Activated CD8-positive, alpha-beta T cell treated with anti-CD3 and anti-CD28 coated beads, Interleukin-2, amount 10 ng/mL, durations not matched to agents 7 days and 5 days (primary cell): ENCODE data around the gene ACSM3. TPM values are rescaled to one million over a fixed set of nuclear protein-coding genes. Genes with fewer than 3 reads are reported as not detected.
A peak's percentile ranks its signal among the peaks of the same experiment; 100 is the strongest.

ENCODE experiments used
- ATAC-seq: fragments of 150-1000 bp; cut with Tn5 transposase; one replicate; pipeline ENCODE4 v1.10.0; 2021; ENCODE audit warnings: moderate library complexity
- CTCF ChIA-PET: fragments of 350-600 bp; sonication (Branson Sonifier 250); formaldehyde crosslinking; loops from one replicate; lab custom pipeline; 2021; ENCODE audit warnings: antibody characterized with exemption; lab: Charles Lee
- POLR2A ChIA-PET: fragments of 350-600 bp; sonication (Branson Sonifier 250); formaldehyde crosslinking; loops from one replicate; lab custom pipeline; 2021; ENCODE audit warnings: antibody characterized with exemption; lab: Charles Lee
- DNase-seq: peaks from one replicate; pipeline ENCODE4 v3.0.0-alpha.2; 2020
- H3K27ac Mint-ChIP-seq: one replicate; pipeline ENCODE4 v1.8.0; 2021; ENCODE audit warnings: mild to moderate bottlenecking, mixed read lengths
- H3K27me3 Mint-ChIP-seq: one replicate; pipeline ENCODE4 v1.8.0; 2021; ENCODE audit warnings: low read depth, mixed read lengths
- H3K36me3 Mint-ChIP-seq: one replicate; pipeline ENCODE4 v1.8.0; 2021; ENCODE audit warnings: low read depth, mixed read lengths
- H3K4me1 Mint-ChIP-seq: one replicate; pipeline ENCODE4 v1.8.0; 2021; ENCODE audit warnings: low read depth, mixed read lengths
- H3K4me3 Mint-ChIP-seq: one replicate; pipeline ENCODE4 v1.8.0; 2021; ENCODE audit warnings: mild to moderate bottlenecking, mixed read lengths
- H3K9me3 Mint-ChIP-seq: one replicate; pipeline ENCODE4 v1.8.0; 2022; ENCODE audit warnings: mixed read lengths; ENCODE audit not compliant: insufficient read depth
- total RNA-seq, 2 experiments: library from RNA; stranded (reverse); gene quantifications; one replicate each; pipeline ENCODE4 v1.2.3, GENCODE V29; 2021

The ACSM3 gene
- total RNA-seq, 2 experiments from 2014 or later: 5.1 TPM

DNA sequence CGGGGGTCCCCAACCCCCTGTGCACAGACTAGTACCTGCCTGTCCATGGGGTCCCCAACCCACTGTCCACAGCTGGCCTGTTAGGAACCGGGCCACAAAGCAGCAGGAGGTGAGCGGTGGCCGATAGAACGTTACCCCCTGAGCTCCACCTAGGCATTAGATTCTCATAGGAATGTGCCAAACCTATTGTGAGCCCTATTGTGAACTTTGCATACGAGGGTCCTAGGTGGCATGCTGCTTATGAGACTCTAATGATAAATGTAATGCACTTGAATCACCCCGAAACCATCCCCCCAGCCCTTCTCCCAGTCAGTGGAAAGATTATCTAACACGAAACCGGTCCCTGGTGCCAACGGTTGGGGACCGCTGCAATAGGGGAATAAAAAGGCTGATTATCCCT lies 44.0 kb downstream of the ACSM3 start:
- peak overlapping the region; percentile 97 for H3K4me3 Mint-ChIP-seq
- DNase-seq: no peak
- ChIA-PET POLR2A (no interaction called here), CTCF (interaction anchor here (1.9 to 2.1 kb wide), 2 partner anchors 8 to 13 kb away, joined by 8 to 12 read pairs; no protein-coding TSS in a partner anchor)
- peak overlapping the region; percentile 95 for H3K27ac Mint-ChIP-seq
- H3K4me1 Mint-ChIP-seq: peaks cover 25% of the 10 kb centered on the region
- peaks cover 23% of the 10 kb centered on the region for H3K36me3 Mint-ChIP-seq
- H3K27me3 Mint-ChIP-seq: no peaks in the 10 kb centered on the region
- ATAC-seq: no peak
- no peaks in the 10 kb centered on the region for H3K9me3 Mint-ChIP-seq

DNA sequence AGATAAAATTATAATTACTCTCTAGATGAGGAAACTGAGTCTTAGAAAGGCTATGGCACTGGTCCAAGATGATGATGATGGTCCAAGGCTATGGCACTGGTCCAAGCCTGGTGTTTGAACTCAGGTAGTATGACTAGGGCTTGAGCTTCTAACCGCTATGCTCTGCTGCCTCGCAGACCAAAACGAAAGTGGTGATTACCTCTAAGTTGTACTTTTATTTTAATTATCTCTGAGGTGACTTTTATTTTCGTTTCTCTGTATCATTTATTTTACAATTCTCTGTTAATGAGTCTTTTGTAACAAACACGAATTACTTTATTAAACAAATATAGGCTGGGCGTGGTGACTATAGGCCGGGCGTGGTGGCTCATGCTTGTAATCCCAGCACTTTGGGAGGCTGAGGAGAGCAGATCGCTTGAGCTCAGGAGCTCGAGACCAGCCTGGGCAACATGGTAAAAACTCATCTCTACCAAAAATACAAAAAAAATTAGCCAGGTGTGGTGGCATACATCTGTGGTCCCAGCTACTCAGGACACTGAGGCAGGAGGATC lies 48.1 kb downstream of the ACSM3 start:
- ATAC-seq: no peak
- ChIA-PET POLR2A (interaction anchor here (0.6 kb wide), 1 partner anchor 39 kb away, joined by 6 read pairs; no protein-coding TSS in a partner anchor), CTCF (no interaction called here)
- Mint-ChIP-seq H3K4me1 (peaks cover 27% of the 10 kb centered on the region), H3K4me3 (no peak overlapping the region), H3K27ac (no peak overlapping the region), H3K27me3 (no peaks in the 10 kb centered on the region), H3K9me3 (no peaks in the 10 kb centered on the region), H3K36me3 (peaks cover 37% of the 10 kb centered on the region)
- DNase-seq: no peak

DNA sequence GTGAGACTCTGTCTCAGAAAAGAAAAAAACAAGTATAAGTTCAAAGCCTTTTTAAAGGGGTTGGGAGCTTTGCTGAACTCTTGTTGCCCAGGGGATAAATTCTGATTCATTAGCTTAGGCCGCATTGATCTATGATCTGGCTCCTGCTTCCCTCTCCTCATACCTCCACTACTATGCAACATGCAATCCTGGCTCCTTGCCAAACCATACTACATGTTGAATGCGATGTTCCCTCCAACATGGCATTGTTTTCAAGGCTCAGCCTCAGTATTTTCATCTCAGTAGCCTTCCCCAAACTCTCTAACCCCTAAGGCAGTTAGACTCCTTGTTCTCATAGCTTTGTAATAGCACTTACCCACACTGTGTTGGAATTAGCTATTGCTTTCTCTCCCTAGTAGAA lies 48.7 kb downstream of the ACSM3 start:
- ChIA-PET CTCF (no interaction called here), POLR2A (no interaction called here)
- H3K4me3 Mint-ChIP-seq: no peak overlapping the region
- DNase-seq: no peak
- H3K9me3 Mint-ChIP-seq: no peaks in the 10 kb centered on the region
- peaks cover 27% of the 10 kb centered on the region for H3K4me1 Mint-ChIP-seq
- no peaks in the 10 kb centered on the region for H3K27me3 Mint-ChIP-seq
- no peak for ATAC-seq
- no peak overlapping the region for H3K27ac Mint-ChIP-seq
- peaks cover 40% of the 10 kb centered on the region for H3K36me3 Mint-ChIP-seq

DNA sequence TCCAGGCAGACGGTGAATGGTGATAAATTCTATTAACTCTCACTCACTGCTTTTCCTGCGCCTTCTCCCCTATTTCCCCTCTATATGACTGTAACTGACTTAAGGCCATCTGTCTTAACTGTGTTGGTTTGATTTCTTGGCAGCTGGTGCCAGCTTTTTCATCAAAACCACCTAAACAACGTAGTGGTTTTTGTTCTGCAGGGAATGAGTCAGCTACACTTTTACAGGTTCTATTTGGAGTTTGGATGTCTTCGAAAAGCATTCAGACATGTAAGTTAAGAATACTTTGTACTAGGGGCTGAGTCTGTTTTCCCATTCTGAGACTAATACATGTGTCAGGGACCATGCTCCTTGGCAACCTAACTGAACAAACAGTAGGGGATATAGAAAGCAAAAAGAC lies 51.0 kb downstream of the ACSM3 start:
- no peak for ATAC-seq
- no peaks in the 10 kb centered on the region for H3K9me3 Mint-ChIP-seq
- H3K4me3 Mint-ChIP-seq: no peak overlapping the region
- ChIA-PET POLR2A (interaction anchor here (2.3 kb wide), 1 partner anchor 8 kb away, joined by 10 read pairs; the partner anchor contains the start of genes ERI2 and REXO5), CTCF (interaction anchor here (0.7 to 2.3 kb wide), 3 partner anchors 8 to 18 kb away, joined by 3 to 12 read pairs (median 4); partner anchors contain the start of genes ERI2 and REXO5)
- H3K27ac Mint-ChIP-seq: no peak overlapping the region
- H3K36me3 Mint-ChIP-seq: peaks cover 40% of the 10 kb centered on the region
- H3K27me3 Mint-ChIP-seq: no peaks in the 10 kb centered on the region
- no peak for DNase-seq
- H3K4me1 Mint-ChIP-seq: peaks cover 16% of the 10 kb centered on the region

DNA sequence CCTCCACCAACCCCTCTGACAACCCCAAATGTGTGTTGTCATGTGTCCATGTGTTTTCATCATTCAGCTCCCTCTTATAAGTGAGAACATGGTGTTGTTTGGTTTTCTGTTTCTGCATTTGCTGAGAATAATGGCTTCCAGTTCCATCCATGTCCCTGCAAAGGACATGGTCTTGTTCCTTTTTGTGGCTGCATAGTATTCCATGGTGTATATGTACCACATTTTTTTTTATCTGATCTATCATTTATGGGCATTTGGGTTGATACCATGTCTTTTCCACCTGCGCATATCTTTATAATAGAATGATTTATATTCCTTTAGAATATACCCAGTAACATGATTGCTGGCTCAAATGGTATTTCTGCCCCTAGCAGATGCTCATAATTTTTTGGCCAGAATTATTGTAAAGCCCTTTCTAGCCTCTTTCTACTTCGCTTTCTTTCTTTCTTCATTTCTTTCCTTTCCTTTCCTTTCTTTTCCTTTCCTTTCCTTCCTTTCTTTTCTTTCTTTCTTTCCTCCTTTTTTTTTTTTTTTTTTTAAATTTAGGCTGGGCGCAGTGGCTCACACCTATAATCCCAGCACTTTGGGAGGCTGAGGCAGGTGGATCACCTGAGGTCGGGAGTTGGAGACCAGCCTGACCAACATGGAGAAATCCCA lies 55.2 kb downstream of the ACSM3 start:
- CTCF ChIA-PET: interaction anchor here (0.9 to 1.1 kb wide), 2 partner anchors 12 to 30 kb away, joined by 3 read pairs; no protein-coding TSS in a partner anchor
- peaks cover 25% of the 10 kb centered on the region for H3K4me1 Mint-ChIP-seq
- no peaks in the 10 kb centered on the region for H3K9me3 Mint-ChIP-seq
- no peak overlapping the region for H3K27ac Mint-ChIP-seq
- ATAC-seq: no peak
- DNase-seq: no peak
- no peak overlapping the region for H3K4me3 Mint-ChIP-seq
- POLR2A ChIA-PET: no interaction called here
- H3K36me3 Mint-ChIP-seq: peaks cover 61% of the 10 kb centered on the region
- H3K27me3 Mint-ChIP-seq: no peaks in the 10 kb centered on the region

DNA sequence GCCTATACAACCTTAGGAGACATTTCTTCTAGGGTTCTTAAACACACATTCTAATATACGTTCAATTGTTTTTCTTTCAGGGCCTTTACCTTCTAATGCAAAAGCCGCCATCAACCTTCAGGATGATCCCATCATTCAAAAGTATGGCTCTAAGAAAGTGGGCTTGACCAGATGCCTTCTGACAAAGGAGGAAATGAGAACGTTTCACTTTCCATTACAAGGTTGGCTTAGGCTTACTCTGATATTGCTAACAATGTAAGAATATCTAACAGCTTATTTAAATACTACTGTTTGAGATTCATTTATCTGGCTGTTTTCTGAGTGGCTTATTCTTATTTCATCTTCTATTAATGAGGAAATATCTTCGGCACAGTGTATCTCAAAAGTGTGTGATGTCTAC lies 57.9 kb downstream of the ACSM3 start:
- ChIA-PET POLR2A (interaction anchor here (1.3 kb wide), 1 partner anchor 15 kb away, joined by 6 read pairs; the partner anchor contains the start of genes ERI2 and REXO5), CTCF (interaction anchor here (2.0 kb wide), 1 partner anchor 15 kb away, joined by 8 read pairs; the partner anchor contains the start of genes ERI2 and REXO5)
- no peak for DNase-seq
- no peak for ATAC-seq
- Mint-ChIP-seq H3K27ac (peak overlapping the region; percentile 24), H3K27me3 (no peaks in the 10 kb centered on the region), H3K4me1 (peaks cover 17% of the 10 kb centered on the region), H3K9me3 (no peaks in the 10 kb centered on the region), H3K4me3 (no peak overlapping the region), H3K36me3 (peaks cover 58% of the 10 kb centered on the region)

DNA sequence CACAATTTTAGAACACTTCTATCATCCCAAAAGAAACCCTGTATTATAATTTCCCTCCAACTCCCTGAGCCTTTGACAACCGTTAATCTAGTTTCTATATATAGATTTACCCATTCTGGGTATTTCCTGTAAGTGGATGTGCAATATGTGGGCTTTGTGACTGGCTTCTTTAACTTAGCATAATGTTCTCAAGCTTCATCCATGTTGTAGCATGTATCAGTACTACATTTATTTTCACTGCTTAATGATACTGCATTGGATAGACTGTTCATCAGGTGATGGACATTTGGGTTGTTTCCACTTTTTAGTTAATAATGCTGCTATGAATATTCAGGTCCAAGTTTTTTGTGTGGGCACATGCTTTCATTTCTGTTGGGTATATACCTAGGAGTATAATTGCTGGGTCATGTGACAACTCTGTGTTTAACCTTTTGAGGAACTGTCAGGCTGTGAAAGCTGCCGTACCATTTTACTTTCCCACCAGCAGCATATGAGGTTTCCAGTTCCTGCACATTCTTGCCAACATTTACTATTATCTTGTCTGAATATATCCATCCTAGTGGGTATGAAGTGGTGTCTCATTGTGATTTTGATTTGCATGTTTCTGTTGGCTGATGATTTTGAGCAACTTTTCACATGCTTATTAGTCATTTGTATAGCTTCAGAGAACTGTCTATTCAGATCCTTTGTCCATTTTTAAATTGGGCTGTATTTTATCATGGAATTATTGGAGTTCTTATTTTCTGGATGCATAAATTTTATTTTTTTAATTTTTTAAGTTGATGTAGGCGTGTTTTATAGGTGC lies 58.9 kb downstream of the ACSM3 start:
- Mint-ChIP-seq H3K4me3 (peak overlapping the region; percentile 8), H3K9me3 (no peaks in the 10 kb centered on the region), H3K36me3 (peaks cover 56% of the 10 kb centered on the region), H3K27me3 (no peaks in the 10 kb centered on the region), H3K4me1 (peaks cover 17% of the 10 kb centered on the region), H3K27ac (peak overlapping the region; percentile 68)
- no peak for DNase-seq
- CTCF ChIA-PET: no interaction called here
- ATAC-seq: no peak
- POLR2A ChIA-PET: interaction anchor here (1.2 to 1.3 kb wide), 2 partner anchors 16 to 52 kb away, joined by 3 to 6 read pairs; partner anchors contain the start of genes ERI2 and REXO5

DNA sequence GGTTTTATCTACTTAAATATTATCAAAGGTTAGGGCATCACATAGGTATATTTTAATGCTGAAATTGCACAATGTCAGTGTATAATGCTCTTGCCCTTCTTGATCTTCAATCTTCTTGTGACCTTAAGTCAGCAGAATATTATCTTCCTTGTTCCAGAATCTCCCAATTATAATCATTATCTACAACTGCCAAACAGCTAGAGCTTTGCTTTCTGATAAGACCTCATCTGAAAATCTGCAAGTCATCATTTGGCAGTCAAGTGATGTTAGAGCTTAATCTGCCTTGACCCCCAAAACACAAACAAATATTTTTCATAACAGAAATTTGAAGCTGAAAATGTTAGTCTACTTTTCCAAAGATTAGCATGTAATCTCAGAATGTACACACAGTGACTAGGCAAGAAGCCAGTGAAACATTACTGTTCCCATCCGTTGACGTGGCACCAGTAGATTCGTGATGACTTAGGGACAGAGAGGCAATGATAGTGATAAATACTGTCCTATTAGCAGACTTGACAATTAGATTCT lies 62.3 kb downstream of the ACSM3 start:
- CTCF ChIA-PET: no interaction called here
- ATAC-seq (no peak), DNase-seq (no peak)
- POLR2A ChIA-PET: no interaction called here
- H3K27me3 Mint-ChIP-seq: no peaks in the 10 kb centered on the region
- H3K36me3 Mint-ChIP-seq: peaks cover 44% of the 10 kb centered on the region
- H3K4me1 Mint-ChIP-seq: peaks cover 15% of the 10 kb centered on the region
- H3K9me3 Mint-ChIP-seq: no peaks in the 10 kb centered on the region
- H3K27ac Mint-ChIP-seq: no peak overlapping the region
- H3K4me3 Mint-ChIP-seq: no peak overlapping the region

DNA sequence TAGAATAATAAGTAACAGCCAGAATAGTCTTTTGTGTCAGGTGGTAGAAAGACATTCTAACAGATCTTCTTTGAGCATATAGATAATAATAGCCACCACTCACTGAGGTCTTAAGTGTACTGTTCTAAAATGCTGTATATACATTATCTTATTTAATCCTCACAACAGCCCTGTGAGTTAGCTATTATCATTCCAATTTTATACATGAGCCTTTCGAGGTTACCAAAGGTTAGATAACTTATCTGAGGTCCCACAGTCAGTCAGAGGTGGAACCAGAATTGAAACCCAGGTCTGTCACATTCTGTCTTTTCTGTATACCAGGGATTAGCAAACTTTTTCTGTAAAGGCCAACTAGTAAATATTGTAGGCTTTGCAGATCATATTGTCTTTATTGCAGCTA lies 65.7 kb downstream of the ACSM3 start:
- ATAC-seq (no peak), DNase-seq (no peak)
- no peaks in the 10 kb centered on the region for H3K4me1 Mint-ChIP-seq
- no peak overlapping the region for H3K4me3 Mint-ChIP-seq
- H3K36me3 Mint-ChIP-seq: peaks cover 42% of the 10 kb centered on the region
- no peak overlapping the region for H3K27ac Mint-ChIP-seq
- H3K27me3 Mint-ChIP-seq: no peaks in the 10 kb centered on the region
- ChIA-PET POLR2A (no interaction called here), CTCF (no interaction called here)
- no peaks in the 10 kb centered on the region for H3K9me3 Mint-ChIP-seq

DNA sequence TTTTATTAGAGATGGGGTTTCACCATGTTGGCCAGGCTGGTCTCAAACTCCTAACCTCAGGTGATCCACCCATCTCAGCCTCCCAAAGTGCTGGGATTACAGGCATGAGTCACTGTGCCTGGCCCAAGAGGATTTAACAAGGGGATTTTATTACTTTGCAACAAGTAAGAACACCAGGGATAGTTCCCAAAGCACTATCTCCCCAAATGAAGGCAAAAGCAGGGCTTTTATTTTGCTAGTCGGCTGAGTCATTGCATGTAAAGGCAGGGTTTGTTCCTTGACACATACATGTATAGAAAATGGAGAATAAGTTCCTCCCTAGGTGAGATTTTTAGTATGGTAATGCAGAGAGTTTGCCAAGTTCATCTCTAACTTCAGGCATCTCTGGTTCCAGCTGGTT lies 66.6 kb downstream of the ACSM3 start:
- ATAC-seq (no peak), DNase-seq (no peak)
- H3K4me3 Mint-ChIP-seq: no peak overlapping the region
- H3K36me3 Mint-ChIP-seq: peaks cover 48% of the 10 kb centered on the region
- no peaks in the 10 kb centered on the region for H3K9me3 Mint-ChIP-seq
- H3K27me3 Mint-ChIP-seq: no peaks in the 10 kb centered on the region
- ChIA-PET POLR2A (interaction anchor here (0.5 kb wide), 1 partner anchor 456 kb away, joined by 5 read pairs; no protein-coding TSS in a partner anchor), CTCF (no interaction called here)
- H3K4me1 Mint-ChIP-seq: no peaks in the 10 kb centered on the region
- no peak overlapping the region for H3K27ac Mint-ChIP-seq

DNA sequence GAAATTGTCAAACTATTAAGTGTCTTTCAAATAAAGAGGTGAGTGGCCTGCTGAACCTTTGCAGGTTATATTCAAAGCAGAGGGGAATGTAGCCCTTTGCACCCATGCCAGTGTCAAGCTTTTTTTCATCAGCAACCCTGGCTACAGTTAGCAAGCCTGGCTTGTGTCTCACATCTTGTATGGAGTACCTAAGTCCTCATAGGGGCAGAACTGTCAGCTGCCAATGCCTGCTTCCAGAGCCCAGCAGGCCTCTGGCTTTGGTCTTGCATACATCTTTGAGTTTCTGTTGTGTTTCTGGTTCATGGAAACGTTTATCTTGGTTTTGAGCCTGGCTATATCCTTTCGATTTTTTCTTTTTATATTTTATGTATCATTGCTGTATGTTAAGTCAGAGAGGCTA lies 69.3 kb downstream of the ACSM3 start:
- CTCF ChIA-PET: interaction anchor here (1.0 to 1.4 kb wide), 4 partner anchors 11 to 18 kb away, joined by 3 to 5 read pairs (median 4); no protein-coding TSS in a partner anchor
- DNase-seq (no peak), ATAC-seq (no peak)
- Mint-ChIP-seq H3K27ac (no peak overlapping the region), H3K4me3 (no peak overlapping the region), H3K9me3 (peaks cover 9% of the 10 kb centered on the region), H3K4me1 (no peaks in the 10 kb centered on the region), H3K36me3 (peaks cover 61% of the 10 kb centered on the region), H3K27me3 (no peaks in the 10 kb centered on the region)
- POLR2A ChIA-PET: no interaction called here
